HepG2 (cell line): Measurements from ENCODE around the gene PSMB2. TPM values are rescaled to one million over a fixed set of nuclear protein-coding genes. Genes with fewer than 3 reads are reported as not detected.

ENCODE experiments used
- ASH2L ChIP-seq: fragments of 300-600, 200-600 bp; sonication (generic); IDR thresholded peaks from 2 replicates; pipeline ENCODE4 v1.7.0; 2017; ENCODE audit warnings: low read depth, mild to moderate bottlenecking, moderate library complexity, mixed read lengths, low read length; ENCODE audit not compliant: insufficient read length
- CEBPG ChIP-seq: IDR thresholded peaks from 2 replicates; pipeline ENCODE4 v1.6.1; 2016
- CREB1 ChIP-seq, 2 experiments: fragments of 450-650 bp in 1 of 2; IDR thresholded peaks; 2 replicates each; pipeline ENCODE4 v1.6.1; 2016 to 2017; ENCODE audit warnings: control low read depth in 1 of 2, mild to moderate bottlenecking in 1 of 2, missing compliant biosample characterization in 1 of 2, missing genetic modification characterization in 1 of 2
- DPF2 ChIP-seq: sonication (generic); formaldehyde crosslinking; IDR thresholded peaks from 2 replicates; pipeline ENCODE4 v1.4.0; 2020; ENCODE audit warnings: mild to moderate bottlenecking, low read depth, missing genetic modification reagents, borderline replicate concordance
- E2F2 ChIP-seq: sonication (generic); formaldehyde crosslinking; IDR thresholded peaks from 2 replicates; pipeline ENCODE4 v1.4.0; 2020; ENCODE audit warnings: missing genetic modification reagents, borderline replicate concordance
- FOXA3 ChIP-seq: IDR thresholded peaks from 2 replicates; pipeline ENCODE4 v1.6.1; 2016; ENCODE audit warnings: missing genetic modification reagents, missing compliant biosample characterization
- HNF4A ChIP-seq: sonication (generic); formaldehyde crosslinking; IDR thresholded peaks from 2 replicates; pipeline ENCODE4 v1.4.0; 2020; ENCODE audit warnings: missing genetic modification reagents
- NFE2 ChIP-seq: sonication (generic); formaldehyde crosslinking; IDR thresholded peaks from 2 replicates; pipeline ENCODE4 v1.4.0; 2020; ENCODE audit warnings: missing genetic modification reagents
- PHF8 ChIP-seq: sonication (generic); formaldehyde crosslinking; IDR thresholded peaks from 2 replicates; pipeline ENCODE4 v1.5.0; 2020; ENCODE audit warnings: missing genetic modification reagents
- RAD21 ChIP-seq: fragments of 450-650 bp; formaldehyde crosslinking; IDR thresholded peaks from 2 replicates; pipeline ENCODE4 v1.5.0; 2020; ENCODE audit warnings: mild to moderate bottlenecking
- RNF219 ChIP-seq: sonication (generic); formaldehyde crosslinking; IDR thresholded peaks from 2 replicates; pipeline ENCODE4 v1.5.0; 2020; ENCODE audit warnings: mild to moderate bottlenecking, missing genetic modification reagents
- SOX6 ChIP-seq, 2 experiments: fragments of 450-650 bp in 1 of 2; sonication (generic) in 1 of 2; formaldehyde crosslinking in 1 of 2; IDR thresholded peaks; 2 replicates each; pipeline versions ENCODE4 v1.4.0 to v1.6.1; 2017 to 2020; ENCODE audit warnings: antibody characterized with exemption in 1 of 2, mild to moderate bottlenecking in 1 of 2, missing genetic modification reagents in 1 of 2
- SP1 ChIP-seq, 2 experiments: fragments of 450-650 bp in 1 of 2; sonication (generic) in 1 of 2; formaldehyde crosslinking in 1 of 2; IDR thresholded peaks; 2 replicates each; pipeline versions ENCODE4 v1.4.0 to v1.6.1; 2016 to 2020; ENCODE audit warnings: missing genetic modification reagents in 1 of 2
- ZFX ChIP-seq: sonication (generic); formaldehyde crosslinking; IDR thresholded peaks from 2 replicates; pipeline ENCODE4 v1.4.0; 2020; ENCODE audit warnings: mild to moderate bottlenecking, low read depth, missing genetic modification reagents, moderate library complexity
- ZMYM4 ChIP-seq: sonication (generic); formaldehyde crosslinking; IDR thresholded peaks from 2 replicates; pipeline ENCODE4 v1.8.1; 2023; ENCODE audit warnings: mild to moderate bottlenecking, missing genetic modification reagents
- ZNF10 ChIP-seq: sonication (generic); formaldehyde crosslinking; IDR thresholded peaks from 2 replicates; pipeline ENCODE4 v1.4.0; 2020; ENCODE audit warnings: mild to moderate bottlenecking, low read depth, missing genetic modification reagents, borderline replicate concordance
- ZNF777 ChIP-seq: sonication (generic); formaldehyde crosslinking; IDR thresholded peaks from 2 replicates; pipeline ENCODE4 v1.4.0; 2020; ENCODE audit warnings: missing genetic modification reagents
- polyA plus RNA-seq, 8 experiments: library from polyadenylated mRNA; depleted of rRNA in 3 of 8; stranded (reverse) in 7 of 8; unstranded in 1 of 8; fragments of >200 nt; fragmentation: Illumina TruSeq in 4 of 8; extraction: Trizol in 4 of 8; gene quantifications; 2 replicates each; pipeline versions ENCODE4 v1.2.1 to v1.2.3, GENCODE V29; 2011 to 2016; ENCODE audit warnings: low read depth in 4 of 8, missing spikeins in 1 of 8, mixed read lengths in 1 of 8; ENCODE audit not compliant: insufficient read depth in 1 of 8
- total RNA-seq, 5 experiments: library from RNA; depleted of rRNA; stranded (reverse); fragments of >200 nt; fragmentation: Illumina TruSeq; extraction: Trizol; gene quantifications; 2 replicates each; pipeline ENCODE4 v1.2.3, GENCODE V29; 2016; ENCODE audit warnings: low read depth in 1 of 5
- TF ChIP-seq, protein P1 (sequence below): sonication (generic); formaldehyde crosslinking; IDR thresholded peaks from 2 replicates; pipeline ENCODE4 v1.4.0; 2020; ENCODE audit warnings: missing genetic modification reagents
- TF ChIP-seq, protein P2 (sequence below): sonication (generic); formaldehyde crosslinking; conservative IDR thresholded peaks from 2 replicates; pipeline ENCODE4 v1.4.0; 2020; ENCODE audit warnings: missing genetic modification reagents
- TF ChIP-seq, protein P3 (sequence below): IDR thresholded peaks from 2 replicates; pipeline ENCODE4 v1.6.1; 2018; ENCODE audit warnings: missing genetic modification reagents

The PSMB2 gene
- total and polyA plus RNA-seq, 2 of the 13 experiments (the other 11 are each of a cell fraction or from before 2014, with no cell fraction given): 60.6 to 62.2 TPM

DNA sequence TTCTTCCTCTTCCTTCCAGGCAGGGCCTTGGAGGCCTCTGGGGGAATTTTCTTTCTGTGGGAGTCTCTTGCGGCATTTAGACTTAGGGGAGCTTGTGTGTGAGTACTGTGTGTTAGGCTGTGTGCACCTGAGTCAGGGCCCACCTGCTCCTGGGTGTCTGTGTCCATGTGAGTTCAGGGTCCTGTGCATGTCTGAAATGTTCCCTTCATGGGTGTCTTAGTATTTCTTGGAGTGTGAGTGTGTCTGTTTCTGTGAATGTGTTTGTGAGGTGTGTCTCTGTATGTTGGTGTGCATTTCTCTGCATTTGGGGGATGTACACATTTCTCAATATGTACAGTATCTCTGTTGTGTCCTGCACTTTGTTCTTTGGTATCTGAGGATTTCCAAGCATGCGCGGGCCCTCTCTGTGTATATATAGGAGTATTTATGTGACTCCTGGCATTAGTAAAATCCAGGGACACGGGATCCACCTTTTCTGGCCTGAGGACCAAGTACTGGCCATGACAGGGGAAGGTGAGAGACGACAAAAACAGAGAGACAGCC lies 65.8 kb downstream of the PSMB2 start (continued):
- TF ChIP-seq PHF8 (CRISPR knock-in tag) (peak; percentile 1), HNF4A (peak; percentile 67), ZNF777 (peak; percentile 43; the same call in 1 of the 2 replicates), CREB1 (IDR thresholded peaks at IDR 0.05) (no peak), CREB1 (CRISPR knock-in tag; IDR thresholded peaks at IDR 0.05) (0 out of 2 replicates have a peak, but pooled peaks have one; percentile 39), NFE2 (CRISPR knock-in tag) (no peak), RNF219 (no peak), ZFX (CRISPR knock-in tag) (0 out of 2 replicates have a peak, but pooled peaks have one; percentile 3), ZNF10 (CRISPR knock-in tag) (no peak), DPF2 (CRISPR knock-in tag) (0 out of 2 replicates have a peak, but pooled peaks have one; percentile 22), RAD21 (CRISPR knock-in tag) (no peak), ZMYM4 (CRISPR knock-in tag) (0 out of 2 replicates have a peak, but pooled peaks have one; percentile 20), E2F2 (CRISPR knock-in tag) (no peak), ASH2L (peak; percentile 24), FOXA3 (CRISPR knock-in tag) (peak; percentile 56), CEBPG (peak; percentile 47; the same call in 1 of the 2 replicates), SOX6 (IDR thresholded peaks at IDR 0.05) (no peak), SOX6 (CRISPR knock-in tag; IDR thresholded peaks at IDR 0.05) (peak; percentile 25; the same call in 1 of the 2 replicates), SP1 (IDR thresholded peaks at IDR 0.05) (no peak), SP1 (CRISPR knock-in tag; IDR thresholded peaks at IDR 0.05) (peak; percentile 16; the same call in 1 of the 2 replicates)
- TF ChIP-seq, protein P1, sequence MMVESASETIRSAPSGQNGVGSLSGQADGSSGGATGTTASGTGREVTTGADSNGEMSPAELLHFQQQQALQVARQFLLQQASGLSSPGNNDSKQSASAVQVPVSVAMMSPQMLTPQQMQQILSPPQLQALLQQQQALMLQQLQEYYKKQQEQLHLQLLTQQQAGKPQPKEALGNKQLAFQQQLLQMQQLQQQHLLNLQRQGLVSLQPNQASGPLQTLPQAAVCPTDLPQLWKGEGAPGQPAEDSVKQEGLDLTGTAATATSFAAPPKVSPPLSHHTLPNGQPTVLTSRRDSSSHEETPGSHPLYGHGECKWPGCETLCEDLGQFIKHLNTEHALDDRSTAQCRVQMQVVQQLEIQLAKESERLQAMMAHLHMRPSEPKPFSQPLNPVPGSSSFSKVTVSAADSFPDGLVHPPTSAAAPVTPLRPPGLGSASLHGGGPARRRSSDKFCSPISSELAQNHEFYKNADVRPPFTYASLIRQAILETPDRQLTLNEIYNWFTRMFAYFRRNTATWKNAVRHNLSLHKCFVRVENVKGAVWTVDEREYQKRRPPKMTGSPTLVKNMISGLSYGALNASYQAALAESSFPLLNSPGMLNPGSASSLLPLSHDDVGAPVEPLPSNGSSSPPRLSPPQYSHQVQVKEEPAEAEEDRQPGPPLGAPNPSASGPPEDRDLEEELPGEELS (CRISPR knock-in tag): peak; percentile 47; the same call in 1 of the 2 replicates
- TF ChIP-seq, protein P2, sequence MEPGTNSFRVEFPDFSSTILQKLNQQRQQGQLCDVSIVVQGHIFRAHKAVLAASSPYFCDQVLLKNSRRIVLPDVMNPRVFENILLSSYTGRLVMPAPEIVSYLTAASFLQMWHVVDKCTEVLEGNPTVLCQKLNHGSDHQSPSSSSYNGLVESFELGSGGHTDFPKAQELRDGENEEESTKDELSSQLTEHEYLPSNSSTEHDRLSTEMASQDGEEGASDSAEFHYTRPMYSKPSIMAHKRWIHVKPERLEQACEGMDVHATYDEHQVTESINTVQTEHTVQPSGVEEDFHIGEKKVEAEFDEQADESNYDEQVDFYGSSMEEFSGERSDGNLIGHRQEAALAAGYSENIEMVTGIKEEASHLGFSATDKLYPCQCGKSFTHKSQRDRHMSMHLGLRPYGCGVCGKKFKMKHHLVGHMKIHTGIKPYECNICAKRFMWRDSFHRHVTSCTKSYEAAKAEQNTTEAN (CRISPR knock-in tag): peak; percentile 88
- TF ChIP-seq, protein P3, sequence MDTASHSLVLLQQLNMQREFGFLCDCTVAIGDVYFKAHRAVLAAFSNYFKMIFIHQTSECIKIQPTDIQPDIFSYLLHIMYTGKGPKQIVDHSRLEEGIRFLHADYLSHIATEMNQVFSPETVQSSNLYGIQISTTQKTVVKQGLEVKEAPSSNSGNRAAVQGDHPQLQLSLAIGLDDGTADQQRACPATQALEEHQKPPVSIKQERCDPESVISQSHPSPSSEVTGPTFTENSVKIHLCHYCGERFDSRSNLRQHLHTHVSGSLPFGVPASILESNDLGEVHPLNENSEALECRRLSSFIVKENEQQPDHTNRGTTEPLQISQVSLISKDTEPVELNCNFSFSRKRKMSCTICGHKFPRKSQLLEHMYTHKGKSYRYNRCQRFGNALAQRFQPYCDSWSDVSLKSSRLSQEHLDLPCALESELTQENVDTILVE (CRISPR knock-in tag): no peak
